Coronary artery (tissue), 2 donors: ENCODE data around the gene PTPN6.

Experiments used
- DNase-seq: peaks from one replicate; pipeline ENCODE4 v3.0.0-alpha.2; 2017; ENCODE audit warnings: low spot score
- H3K27ac ChIP-seq, 2 donors: fragments of 200-600 bp; sonication (generic); one replicate each; pipeline ENCODE4 v1.5.1; 2016 to 2019
- H3K4me3 ChIP-seq: fragments of 200-600 bp; sonication (generic); 2 replicates; pipeline ENCODE4 v1.5.1; 2016; ENCODE audit warnings: mild to moderate bottlenecking, moderate library complexity
- TF ChIP-seq, protein P1 (sequence below): fragments of 200-600 bp; sonication (generic); IDR thresholded peaks from one replicate; pipeline ENCODE4 v1.5.1; 2019; ENCODE audit warnings: antibody characterized with exemption

The PTPN6 gene

DNA sequence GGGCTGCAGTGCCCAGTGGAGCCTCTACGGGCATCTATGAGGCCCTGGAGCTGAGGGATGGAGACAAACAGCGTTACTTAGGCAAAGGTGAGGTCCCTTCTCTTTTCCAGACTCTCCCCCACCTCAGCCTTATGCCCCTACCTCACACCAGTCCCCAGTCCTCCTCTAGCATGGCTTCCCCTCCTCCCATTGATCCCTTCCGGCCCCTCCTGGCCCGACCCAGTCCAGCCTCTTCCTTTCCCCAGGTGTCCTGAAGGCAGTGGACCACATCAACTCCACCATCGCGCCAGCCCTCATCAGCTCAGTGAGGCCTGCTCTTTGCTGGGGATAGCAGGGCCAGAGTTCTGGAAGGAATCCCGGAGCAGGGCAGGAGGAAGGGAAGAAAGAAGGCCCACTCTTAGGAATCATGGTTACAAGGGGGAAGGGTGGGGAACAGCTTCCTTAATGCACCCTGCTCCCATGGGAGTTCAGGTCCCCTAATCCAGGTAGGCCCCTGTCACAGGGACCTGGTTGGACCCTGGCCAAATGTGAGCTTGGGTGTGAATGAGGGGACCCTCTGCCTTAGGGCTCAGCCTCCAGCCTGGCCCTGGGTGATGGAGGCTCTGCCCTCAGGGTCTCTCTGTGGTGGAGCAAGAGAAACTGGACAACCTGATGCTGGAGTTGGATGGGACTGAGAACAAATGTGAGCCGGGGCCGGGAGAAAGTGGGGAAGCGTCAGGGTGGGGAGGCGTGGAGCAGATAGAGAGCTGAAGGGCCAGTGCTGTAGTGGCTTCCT, 34.5 kb upstream of the PTPN6 start:
- TF ChIP-seq, protein P1, sequence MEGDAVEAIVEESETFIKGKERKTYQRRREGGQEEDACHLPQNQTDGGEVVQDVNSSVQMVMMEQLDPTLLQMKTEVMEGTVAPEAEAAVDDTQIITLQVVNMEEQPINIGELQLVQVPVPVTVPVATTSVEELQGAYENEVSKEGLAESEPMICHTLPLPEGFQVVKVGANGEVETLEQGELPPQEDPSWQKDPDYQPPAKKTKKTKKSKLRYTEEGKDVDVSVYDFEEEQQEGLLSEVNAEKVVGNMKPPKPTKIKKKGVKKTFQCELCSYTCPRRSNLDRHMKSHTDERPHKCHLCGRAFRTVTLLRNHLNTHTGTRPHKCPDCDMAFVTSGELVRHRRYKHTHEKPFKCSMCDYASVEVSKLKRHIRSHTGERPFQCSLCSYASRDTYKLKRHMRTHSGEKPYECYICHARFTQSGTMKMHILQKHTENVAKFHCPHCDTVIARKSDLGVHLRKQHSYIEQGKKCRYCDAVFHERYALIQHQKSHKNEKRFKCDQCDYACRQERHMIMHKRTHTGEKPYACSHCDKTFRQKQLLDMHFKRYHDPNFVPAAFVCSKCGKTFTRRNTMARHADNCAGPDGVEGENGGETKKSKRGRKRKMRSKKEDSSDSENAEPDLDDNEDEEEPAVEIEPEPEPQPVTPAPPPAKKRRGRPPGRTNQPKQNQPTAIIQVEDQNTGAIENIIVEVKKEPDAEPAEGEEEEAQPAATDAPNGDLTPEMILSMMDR = no peak
- no peak for DNase-seq
- Histone ChIP-seq H3K4me3 (no peak overlapping the region), H3K27ac (no peak overlapping the region)

- DNase-seq = no peak
- no peak overlapping the region for H3K4me3 ChIP-seq
- TF ChIP-seq, protein P1 = no peak
- H3K27ac ChIP-seq = no peak overlapping the region
These were observed 33.5 kb upstream of the PTPN6 start for GRCh38 chr12:6917491-6918231.

DNA sequence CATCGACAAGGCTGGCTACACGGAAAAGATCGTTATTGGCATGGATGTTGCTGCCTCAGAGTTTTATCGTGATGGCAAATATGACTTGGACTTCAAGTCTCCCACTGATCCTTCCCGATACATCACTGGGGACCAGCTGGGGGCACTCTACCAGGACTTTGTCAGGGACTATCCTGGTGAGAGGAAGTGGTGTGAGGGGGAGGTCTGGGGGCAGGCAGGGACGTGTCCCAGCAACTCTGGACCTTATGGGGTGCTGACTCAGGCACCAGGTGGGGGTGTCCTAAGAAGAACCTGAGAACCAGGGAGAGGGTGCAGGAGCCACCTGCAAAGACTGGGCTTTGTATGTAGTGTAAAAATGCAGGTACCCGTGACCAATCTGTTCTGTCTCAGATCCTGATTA, 31.6 kb upstream of the PTPN6 start:
- Histone ChIP-seq H3K27ac (no peak overlapping the region), H3K4me3 (no peak overlapping the region)
- no peak for DNase-seq
- TF ChIP-seq, protein P1 = no peak

GRCh38 chr12:6921539-6921938, 29.6 kb upstream of the PTPN6 start:
- Histone ChIP-seq H3K4me3 (no peak overlapping the region), H3K27ac (no peak overlapping the region)
- no peak for DNase-seq
- TF ChIP-seq, protein P1 = no peak

DNA sequence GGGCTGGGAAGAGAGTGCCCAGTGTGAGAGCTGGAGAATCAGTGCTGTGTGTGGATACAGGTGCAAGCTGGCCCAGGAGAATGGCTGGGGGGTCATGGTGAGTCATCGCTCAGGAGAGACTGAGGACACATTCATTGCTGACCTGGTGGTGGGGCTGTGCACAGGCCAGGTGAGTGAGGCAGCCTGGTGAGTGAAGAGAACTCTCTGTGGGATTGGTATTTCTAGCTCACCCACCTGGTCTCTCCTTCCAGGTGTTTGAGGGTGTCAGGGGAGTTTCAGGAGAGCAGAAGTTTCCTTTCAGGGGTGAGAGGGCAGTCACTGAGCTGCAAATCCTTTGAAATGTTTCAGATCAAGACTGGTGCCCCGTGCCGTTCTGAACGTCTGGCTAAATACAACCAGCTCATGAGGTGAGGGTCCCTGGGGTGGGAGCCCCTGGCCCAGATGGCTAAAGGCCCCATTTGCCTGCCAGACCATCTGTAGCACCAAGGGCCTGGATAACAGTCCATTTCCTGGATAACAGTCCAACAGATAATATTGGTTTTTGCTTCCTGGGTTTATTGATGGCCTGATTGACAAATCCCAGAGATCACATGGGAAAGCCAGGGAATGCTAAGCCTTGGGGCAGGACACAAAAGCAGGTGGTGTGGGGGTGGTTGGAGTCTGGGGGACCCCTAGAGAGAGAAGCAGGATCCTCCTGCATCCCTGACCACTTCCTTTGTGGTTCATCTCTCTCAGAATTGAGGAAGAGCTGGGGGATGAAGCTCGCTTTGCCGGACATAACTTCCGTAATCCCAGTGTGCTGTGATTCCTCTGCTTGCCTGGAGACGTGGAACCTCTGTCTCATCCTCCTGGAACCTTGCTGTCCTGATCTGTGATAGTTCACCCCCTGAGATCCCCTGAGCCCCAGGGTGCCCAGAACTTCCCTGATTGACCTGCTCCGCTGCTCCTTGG, 28.9 kb upstream of the PTPN6 start:
- H3K4me3 ChIP-seq = no peak overlapping the region
- TF ChIP-seq, protein P1 = no peak
- H3K27ac ChIP-seq = peak overlapping the region in 1 of 2 donors; percentile 28
- DNase-seq = no peak

DNA sequence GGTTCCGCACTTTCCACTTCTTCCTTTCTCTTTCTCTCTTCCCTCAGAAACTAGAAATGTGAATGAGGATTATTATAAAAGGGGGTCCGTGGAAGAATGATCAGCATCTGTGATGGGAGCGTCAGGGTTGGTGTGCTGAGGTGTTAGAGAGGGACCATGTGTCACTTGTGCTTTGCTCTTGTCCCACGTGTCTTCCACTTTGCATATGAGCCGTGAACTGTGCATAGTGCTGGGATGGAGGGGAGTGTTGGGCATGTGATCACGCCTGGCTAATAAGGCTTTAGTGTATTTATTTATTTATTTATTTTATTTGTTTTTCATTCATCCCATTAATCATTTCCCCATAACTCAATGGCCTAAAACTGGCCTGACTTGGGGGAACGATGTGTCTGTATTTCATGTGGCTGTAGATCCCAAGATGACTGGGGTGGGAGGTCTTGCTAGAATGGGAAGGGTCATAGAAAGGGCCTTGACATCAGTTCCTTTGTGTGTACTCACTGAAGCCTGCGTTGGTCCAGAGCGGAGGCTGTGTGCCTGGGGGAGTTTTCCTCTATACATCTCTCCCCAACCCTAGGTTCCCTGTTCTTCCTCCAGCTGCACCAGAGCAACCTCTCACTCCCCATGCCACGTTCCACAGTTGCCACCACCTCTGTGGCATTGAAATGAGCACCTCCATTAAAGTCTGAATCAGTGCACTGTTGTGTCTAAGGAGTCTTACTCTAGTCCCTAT, 28.0 kb upstream of the PTPN6 start:
- Histone ChIP-seq H3K27ac (peak overlapping the region in 1 of 2 donors; percentile 28), H3K4me3 (no peak overlapping the region)
- DNase-seq = no peak
- TF ChIP-seq, protein P1 = no peak
